ENCODE results near the gene APBA3.
"Not testable (repeated sequence)": the region's sequence is repeated elsewhere in the genome, so short reads cannot be mapped to it uniquely, and the experiment has no call there.

The APBA3 gene

GRCh38 chr19:3771000-3771905 is 9.8 kb upstream of the APBA3 start:
- DNase-seq (ENCODE audit: low read depth in 2 of 2) = no peak

GRCh38 chr19:3770136-3770999 is 8.9 kb upstream of the APBA3 start:
- DNase-seq (ENCODE audit: low read depth in 2 of 2) = no peak

DNA sequence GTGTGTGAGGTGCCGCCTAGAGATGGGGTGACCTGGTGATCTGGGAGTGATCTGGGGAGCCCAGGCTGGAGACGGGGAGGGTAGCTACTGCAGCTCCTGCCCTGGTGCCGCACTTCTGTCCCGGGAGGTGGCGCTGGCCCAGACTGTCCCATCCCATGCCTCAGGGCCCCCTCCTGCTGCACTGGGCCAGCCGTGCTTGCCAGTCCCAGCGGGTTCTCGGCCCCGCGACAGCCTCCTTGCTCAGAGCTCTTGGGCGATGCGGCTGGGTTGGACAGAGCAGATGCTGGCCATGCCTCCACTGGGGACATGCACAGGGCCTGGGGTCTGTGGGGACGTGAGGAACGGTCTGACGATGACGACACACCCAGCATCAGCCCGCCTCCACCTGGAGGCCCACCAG is 8.0 kb upstream of the APBA3 start:
- no peak for DNase-seq (ENCODE audit: low read depth in 2 of 2)

DNA sequence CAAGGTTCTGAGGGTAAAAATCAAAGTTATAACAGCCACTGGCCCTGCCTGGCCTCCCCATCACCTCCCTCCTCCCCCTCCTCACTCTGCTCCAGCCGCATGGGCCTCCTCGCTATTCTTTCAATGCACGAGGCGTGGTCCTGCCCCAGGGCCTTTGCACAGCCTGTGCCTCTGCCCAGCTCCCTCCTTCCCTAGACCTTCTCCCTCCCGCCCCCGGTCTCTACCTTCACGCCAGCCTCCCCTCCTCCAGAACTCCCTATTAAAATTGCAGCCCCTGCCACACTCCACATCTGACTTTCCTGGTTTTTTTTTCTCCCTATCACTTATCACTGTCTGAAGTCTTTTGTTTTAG is 7.2 kb upstream of the APBA3 start:
- no peak for DNase-seq (ENCODE audit: low read depth in 2 of 2)

DNA sequence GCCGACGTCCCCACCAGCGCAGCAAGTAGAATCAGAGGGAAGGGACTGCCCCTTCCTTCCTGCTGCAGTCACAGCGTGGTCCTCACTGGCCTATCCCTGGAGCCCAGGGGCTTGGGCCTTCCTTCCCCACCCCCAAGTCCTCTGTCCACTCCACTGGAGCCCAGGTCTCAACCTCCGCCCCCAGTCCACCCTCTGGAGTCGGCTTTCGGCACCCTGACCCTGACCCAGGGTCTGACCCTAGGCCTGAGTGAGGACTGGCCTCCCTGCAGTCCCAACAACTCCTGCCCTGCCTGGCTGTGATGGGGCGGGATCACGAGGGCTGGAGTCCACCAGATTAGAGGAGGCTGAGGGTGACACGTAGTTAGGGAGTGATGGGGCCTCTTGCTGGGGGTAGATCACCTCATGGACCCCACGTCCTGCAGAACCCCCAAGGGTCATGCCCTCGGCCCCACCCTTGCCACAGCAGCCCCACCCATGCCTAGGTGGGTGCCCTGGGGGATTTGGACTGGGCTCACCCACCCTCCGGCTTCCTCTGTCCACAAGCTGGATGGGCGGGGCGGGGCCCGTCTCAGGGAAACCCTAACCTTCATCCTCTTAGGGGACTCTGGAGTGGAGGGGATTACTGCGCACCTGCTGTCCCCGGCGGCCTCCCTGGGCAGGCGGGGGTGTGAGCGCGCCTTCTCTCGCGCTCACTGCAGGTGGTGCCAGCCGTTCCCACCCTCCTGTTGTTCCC is 6.7 kb upstream of the APBA3 start:
- DNase-seq (ENCODE audit: low read depth in 2 of 2) = no peak

GRCh38 chr19:3767050-3767449 is 5.6 kb upstream of the APBA3 start:
- no peak for DNase-seq (ENCODE audit: low read depth in 2 of 2)

- DNase-seq (ENCODE audit: low read depth in 2 of 2) = no peak
Observed at GRCh38 chr19:3766520-3766919, 5.0 kb upstream of the APBA3 start.

DNA sequence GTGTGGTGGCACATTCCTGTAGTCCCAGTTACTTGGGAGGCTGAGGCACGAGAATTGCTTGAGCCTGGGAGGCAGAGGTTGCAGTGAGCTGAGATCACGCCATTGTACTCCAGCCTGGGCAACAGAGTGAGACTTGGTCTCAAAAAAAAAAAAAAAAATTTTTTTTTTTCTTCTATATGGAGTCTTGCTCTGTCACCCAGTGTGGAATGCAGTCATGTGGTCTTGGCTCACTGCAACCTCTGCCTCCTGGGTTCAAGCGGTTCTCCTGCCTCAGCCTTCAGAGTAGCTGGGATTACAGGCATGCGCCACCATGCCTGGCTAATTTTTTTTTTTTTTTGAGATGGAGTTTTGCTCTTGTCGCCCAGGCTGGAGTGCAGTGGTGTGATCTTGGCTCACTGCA is 4.3 kb upstream of the APBA3 start:
- DNase-seq (ENCODE audit: low read depth in 2 of 2) = not testable (repeated sequence)

DNA sequence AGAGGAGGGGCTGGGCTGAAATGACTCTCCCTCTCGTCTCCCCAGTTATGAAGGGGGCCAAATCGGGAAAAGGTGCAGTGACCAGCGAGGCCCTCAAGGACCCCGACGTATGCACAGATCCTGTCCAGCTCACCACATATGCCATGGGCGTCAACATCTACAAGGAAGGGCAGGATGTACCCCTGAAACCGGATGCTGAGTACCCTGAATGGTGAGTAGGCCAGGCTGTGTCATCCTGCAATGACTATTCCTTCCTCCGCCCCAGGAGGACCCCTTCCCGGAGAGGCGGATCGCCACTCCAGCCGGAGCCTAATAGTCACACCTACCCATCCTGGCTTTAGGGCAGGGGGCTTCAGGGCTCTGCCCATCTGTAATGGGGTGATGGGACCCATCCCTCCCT is 3.6 kb upstream of the APBA3 start:
- no peak for DNase-seq (ENCODE audit: low read depth in 2 of 2)

DNA sequence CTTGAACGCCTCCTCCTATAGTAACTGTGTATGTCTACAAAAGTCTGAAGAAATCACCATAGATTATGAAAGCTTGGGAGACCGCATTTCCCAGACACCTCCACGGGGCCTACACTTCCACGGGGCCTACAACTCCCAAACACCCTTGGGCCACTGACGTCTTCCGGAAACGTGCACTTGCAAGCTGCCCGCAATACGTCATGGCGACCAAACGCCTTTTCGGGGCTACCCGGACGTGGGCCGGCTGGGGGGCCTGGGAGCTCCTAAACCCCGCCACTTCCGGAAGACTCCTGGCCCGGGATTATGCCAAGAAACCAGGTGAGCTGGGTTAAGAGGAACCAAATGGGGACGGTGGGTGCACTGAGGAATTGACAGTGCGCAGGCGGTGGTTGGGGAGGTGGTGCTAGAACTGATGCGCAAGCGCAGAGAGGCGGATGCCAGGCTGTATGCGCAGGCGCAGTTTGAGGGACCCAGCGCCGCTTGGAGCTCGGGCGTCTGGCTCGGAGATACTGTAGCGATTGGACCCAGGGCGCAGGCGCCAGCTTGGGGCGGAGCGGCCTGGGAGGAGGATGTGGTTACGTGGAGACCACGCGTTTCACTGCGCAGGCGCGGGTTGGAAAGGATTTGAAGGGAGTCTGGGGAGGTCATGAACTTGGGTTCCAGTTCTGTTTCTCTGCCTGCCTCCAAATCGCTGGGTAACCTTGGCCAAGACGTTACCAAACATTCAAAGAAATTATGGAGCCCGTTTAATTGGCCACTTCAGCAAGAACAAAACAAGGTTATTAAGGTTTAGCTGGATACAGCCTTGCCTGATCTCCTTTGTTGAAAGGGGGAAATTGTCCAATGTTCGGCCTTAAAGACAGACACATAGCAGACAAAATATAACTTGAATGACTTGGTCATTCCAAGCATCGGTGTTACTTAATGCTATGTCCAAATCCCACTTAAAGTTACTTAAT is 1.3 kb upstream of the APBA3 start, which contains the start of gene MRPL54:
TSS of gene MRPL54 (plus strand) at position 182 of the 959 bp plus-strand sequence. CDS start at position 201, 19 bp downstream.
- DNase-seq (ENCODE audit: low read depth in 2 of 2) = peak; percentile 99

DNA sequence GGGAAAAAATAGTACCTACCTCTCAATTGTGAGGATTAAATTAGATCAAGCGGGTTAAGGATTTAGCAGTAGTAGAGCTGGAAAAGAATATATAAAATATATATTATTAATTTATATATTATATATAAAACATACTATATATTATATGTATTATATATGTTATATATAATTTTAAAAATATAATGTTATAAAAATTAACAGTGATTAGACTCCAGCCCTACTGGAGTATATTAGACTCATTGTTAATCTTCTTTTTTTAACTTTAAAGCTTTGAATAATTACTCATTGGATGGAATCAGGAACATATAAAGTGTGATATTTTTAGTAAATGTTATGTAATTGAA is 610 bp upstream of the APBA3 start:
- DNase-seq (ENCODE audit: low read depth in 2 of 2) = no peak

- DNase-seq (ENCODE audit: low read depth in 2 of 2) = no peak
Observed at GRCh38 chr19:3760871-3761361, 576 bp downstream of the APBA3 start.

- no peak for DNase-seq (ENCODE audit: low read depth in 2 of 2)
Observed at GRCh38 chr19:3759482-3760254, 1.8 kb downstream of the APBA3 start.

DNA sequence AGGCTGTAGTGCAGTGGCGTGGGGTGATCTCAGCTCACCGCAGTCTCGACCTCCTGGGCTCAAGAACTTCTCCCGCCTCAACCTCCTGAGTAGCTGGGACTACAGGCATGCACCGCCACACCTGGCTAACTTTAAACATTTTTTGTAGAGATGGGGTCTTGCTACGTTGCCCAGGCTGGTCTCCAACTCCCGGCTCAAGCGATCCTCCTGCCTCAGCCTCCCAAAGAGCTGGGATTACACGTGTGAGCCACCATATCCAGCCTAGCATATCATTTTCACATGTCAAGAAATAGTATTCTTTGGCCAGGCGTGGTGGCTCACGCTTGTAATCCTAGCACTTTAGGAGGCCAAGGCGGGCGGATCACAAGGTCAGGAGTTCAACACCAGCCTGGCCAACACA is 3.2 kb downstream of the APBA3 start:
- DNase-seq (ENCODE audit: low read depth in 2 of 2) = not testable (repeated sequence)

DNA sequence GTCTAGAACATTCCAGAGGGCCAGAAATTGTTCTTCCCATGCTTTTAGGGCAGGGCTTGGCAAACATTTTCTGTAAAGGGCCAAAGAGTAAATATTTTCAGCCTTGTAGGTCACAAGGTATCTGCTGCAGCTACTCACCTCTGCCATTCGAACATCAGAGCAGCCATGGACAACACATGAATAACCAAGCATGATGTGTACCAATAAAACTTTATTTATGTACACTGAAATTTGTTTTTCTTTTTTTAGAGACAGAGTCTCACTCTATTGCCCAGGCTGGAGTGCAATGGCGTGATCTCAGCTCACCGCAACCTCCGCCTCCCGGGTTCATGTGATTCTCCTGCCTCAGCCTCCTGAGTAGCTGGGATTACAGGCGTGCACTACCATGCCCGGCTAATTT is 3.8 kb downstream of the APBA3 start:
- not testable (repeated sequence) for DNase-seq (ENCODE audit: low read depth in 2 of 2)

- no peak for DNase-seq (ENCODE audit: low read depth in 2 of 2)
Observed at GRCh38 chr19:3753631-3754410, 7.7 kb downstream of the APBA3 start.

DNA sequence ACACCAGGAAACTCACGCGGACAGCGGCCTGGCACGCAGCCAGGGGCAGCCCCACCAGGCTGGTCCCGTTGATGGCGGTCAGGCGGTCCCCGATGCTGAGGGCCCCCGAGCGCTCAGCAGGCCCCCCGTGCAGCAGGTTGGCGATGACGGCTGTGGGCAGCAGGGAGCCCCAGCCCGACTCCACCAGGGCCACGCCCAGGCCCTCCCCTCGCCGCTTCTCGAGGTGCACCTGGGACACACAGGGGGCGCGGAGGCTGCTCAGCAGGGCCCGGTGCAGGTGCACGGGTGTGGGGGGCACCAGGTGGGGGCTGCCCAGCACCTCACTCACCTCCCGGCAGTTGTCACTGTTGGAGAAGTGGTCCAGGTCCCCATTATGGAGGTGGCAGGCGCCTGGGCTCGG is 9.0 kb downstream of the APBA3 start:
- DNase-seq (ENCODE audit: low read depth in 2 of 2) = no peak

DNA sequence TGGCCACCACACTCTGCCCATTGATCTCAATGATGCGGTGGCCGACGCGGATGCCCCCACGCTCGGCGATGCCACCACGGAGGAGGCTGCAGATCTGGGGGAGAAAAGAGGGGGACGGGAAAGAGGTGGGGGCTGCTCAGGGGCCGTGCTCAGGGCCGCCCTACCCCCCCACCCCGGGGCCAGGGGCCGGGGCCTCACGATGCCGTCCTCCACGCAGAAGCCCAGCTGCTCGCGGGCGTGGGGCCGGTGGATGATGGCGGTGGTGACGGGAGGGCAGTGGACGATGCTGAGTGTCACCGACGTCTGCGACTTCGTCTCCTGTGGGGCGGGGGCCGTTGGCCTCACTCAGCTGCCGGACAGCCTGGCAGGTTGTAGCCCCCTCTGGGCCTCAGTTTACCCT is 10.3 kb downstream of the APBA3 start:
- DNase-seq (ENCODE audit: low read depth in 2 of 2) = no peak

DNA sequence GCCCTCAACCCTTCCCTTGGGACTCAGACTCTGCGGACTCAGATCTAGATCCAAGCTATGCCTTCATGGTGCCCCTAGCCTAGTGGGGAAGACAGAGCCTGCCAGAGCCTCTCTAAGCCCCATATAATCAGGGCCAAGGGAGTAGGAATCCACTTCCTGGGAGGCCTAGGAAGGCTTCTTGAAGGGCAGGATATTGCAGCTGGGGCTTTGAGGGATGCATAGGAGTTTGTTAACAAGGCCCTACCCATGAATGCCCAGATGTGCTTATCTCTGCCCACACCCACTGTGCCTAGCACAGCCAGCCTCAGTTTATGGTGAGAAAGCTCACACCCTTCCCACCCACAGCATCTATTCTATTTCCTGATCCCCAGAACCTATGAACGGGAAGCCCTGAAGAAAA is 11.3 kb downstream of the APBA3 start:
- no peak for DNase-seq (ENCODE audit: low read depth in 2 of 2)

Measured in stimulated activated CD8-positive, alpha-beta memory T cell treated with anti-CD3 and anti-CD28 coated beads, Interleukin-7, amount 100 ng/mL, for 4 hours (primary cell).